Liver (tissue), 3 donors: ENCODE measurements around the gene UBE2V1.

Source experiments
- FOXA1 ChIP-seq: IDR thresholded peaks from 2 replicates; pipeline ENCODE4 v1.6.1; 2016; ENCODE audit warnings: antibody characterized with exemption
- GABPA ChIP-seq, 2 donors: IDR thresholded peaks in 1 of 2; conservative IDR thresholded peaks in 1 of 2; 2 replicates each; pipeline ENCODE4 v1.6.1; 2016; ENCODE audit warnings: antibody characterized with exemption in 2 of 2, mild to moderate bottlenecking in 1 of 2, moderate library complexity in 1 of 2
- NR2F2 ChIP-seq: IDR thresholded peaks from 2 replicates; pipeline ENCODE4 v1.6.1; 2016; ENCODE audit warnings: antibody characterized with exemption
- RXRA ChIP-seq, 2 donors: IDR thresholded peaks; 2 replicates each; pipeline ENCODE4 v1.6.1; 2017 to 2018; ENCODE audit warnings: antibody characterized with exemption in 2 of 2, mild to moderate bottlenecking in 1 of 2
- TAF1 ChIP-seq: conservative IDR thresholded peaks from 2 replicates; pipeline ENCODE4 v1.6.1; 2016; ENCODE audit warnings: antibody characterized with exemption, mild to moderate bottlenecking
- YY1 ChIP-seq: IDR thresholded peaks from 2 replicates; pipeline ENCODE4 v1.6.1; 2016; ENCODE audit warnings: antibody characterized with exemption, mild to moderate bottlenecking
- TF ChIP-seq, protein P1 (sequence below): fragments of 150-350 bp; IDR thresholded peaks from 2 replicates; pipeline ENCODE4 v1.5.1; 2017; ENCODE audit warnings: improper control_type of control experiment, low read depth, low read length; ENCODE audit not compliant: missing input control
- TF ChIP-seq, protein P2 (sequence below): IDR thresholded peaks from 2 replicates; pipeline ENCODE4 v1.6.1; 2016; ENCODE audit warnings: antibody characterized with exemption
- TF ChIP-seq, protein P3 (sequence below): IDR thresholded peaks from 2 replicates; pipeline ENCODE4 v1.6.1; 2016; ENCODE audit warnings: antibody characterized with exemption
- donor health status: healthy.
- donor health status: healthy.

DNA sequence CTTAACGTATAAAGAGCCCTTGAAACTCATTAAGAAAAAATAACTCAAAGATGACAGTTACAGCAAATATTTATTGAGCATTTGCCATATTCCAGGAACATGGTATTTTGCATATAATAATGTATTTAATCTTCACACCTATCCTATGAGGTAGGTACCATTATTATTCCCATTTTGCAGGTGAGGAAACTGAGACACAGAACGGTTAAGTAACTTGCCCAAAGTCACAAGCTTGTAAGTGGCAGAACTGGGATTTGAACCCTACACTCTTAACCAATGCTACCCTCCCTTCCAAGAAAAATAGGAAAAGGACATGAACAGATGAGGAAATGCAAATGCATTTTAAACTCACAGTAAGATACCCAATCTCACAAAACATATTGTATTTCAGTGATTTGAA lies 5.3 kb upstream of the UBE2V1 start:
- TF ChIP-seq, protein P1, sequence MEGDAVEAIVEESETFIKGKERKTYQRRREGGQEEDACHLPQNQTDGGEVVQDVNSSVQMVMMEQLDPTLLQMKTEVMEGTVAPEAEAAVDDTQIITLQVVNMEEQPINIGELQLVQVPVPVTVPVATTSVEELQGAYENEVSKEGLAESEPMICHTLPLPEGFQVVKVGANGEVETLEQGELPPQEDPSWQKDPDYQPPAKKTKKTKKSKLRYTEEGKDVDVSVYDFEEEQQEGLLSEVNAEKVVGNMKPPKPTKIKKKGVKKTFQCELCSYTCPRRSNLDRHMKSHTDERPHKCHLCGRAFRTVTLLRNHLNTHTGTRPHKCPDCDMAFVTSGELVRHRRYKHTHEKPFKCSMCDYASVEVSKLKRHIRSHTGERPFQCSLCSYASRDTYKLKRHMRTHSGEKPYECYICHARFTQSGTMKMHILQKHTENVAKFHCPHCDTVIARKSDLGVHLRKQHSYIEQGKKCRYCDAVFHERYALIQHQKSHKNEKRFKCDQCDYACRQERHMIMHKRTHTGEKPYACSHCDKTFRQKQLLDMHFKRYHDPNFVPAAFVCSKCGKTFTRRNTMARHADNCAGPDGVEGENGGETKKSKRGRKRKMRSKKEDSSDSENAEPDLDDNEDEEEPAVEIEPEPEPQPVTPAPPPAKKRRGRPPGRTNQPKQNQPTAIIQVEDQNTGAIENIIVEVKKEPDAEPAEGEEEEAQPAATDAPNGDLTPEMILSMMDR = no peak
- TF ChIP-seq YY1 (no peak), RXRA (IDR thresholded peaks at IDR 0.05) (no peak), FOXA1 (no peak), NR2F2 (no peak), GABPA (IDR thresholded peaks at IDR 0.05 in 1 of 2, conservative IDR thresholded peaks at IDR 0.05 in 1 of 2) (no peak), TAF1 (no peak)
- TF ChIP-seq, protein P2, sequence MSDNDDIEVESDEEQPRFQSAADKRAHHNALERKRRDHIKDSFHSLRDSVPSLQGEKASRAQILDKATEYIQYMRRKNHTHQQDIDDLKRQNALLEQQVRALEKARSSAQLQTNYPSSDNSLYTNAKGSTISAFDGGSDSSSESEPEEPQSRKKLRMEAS = no peak
- TF ChIP-seq, protein P3, sequence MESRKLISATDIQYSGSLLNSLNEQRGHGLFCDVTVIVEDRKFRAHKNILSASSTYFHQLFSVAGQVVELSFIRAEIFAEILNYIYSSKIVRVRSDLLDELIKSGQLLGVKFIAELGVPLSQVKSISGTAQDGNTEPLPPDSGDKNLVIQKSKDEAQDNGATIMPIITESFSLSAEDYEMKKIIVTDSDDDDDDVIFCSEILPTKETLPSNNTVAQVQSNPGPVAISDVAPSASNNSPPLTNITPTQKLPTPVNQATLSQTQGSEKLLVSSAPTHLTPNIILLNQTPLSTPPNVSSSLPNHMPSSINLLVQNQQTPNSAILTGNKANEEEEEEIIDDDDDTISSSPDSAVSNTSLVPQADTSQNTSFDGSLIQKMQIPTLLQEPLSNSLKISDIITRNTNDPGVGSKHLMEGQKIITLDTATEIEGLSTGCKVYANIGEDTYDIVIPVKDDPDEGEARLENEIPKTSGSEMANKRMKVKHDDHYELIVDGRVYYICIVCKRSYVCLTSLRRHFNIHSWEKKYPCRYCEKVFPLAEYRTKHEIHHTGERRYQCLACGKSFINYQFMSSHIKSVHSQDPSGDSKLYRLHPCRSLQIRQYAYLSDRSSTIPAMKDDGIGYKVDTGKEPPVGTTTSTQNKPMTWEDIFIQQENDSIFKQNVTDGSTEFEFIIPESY = no peak
